ENCODE results near the gene STAP1.
"Not testable (repeated sequence)": the region's sequence is repeated elsewhere in the genome, so short reads cannot be mapped to it uniquely, and the experiment has no call there.

The STAP1 gene

DNA sequence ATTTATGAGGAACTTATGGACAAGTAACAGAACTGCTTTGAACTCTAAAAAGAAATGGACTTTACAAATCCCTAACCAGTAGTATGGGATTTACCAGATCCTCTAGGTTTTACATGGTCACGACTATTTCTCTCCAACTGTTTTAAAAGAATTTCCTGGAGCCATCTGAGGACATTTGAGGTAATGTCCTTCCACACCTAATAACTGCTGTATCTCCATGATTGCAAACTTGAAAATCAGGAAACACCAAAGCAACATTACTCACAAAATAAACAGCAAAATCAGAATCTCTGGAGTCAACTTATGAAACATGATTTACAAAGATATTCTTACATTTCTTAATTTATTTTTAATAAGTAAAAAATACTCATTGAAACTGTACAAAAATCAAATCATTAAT, 58.0 kb downstream of the STAP1 start:
- no peak for DNase-seq (ENCODE audit: low read depth, low spot score)

DNA sequence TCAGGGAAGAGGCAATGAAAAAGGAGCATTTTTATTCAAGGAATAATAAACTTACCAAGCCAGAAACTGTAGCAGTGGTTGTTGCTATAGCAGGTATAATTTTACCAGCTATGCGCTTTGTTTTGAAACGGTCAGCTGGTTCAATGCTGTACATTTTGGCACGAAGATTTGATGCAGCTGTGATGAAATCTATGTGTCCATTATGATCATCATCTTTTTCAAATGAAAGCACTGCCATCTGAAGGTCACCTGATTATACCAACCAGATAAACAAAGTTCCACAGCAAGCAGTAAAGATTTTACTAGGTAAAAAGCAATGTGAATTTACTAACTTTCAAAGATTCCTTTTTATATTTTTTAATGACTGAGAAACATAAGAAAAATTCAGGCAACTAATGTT, 66.4 kb downstream of the STAP1 start:
- DNase-seq (ENCODE audit: low read depth, low spot score) = no peak

DNA sequence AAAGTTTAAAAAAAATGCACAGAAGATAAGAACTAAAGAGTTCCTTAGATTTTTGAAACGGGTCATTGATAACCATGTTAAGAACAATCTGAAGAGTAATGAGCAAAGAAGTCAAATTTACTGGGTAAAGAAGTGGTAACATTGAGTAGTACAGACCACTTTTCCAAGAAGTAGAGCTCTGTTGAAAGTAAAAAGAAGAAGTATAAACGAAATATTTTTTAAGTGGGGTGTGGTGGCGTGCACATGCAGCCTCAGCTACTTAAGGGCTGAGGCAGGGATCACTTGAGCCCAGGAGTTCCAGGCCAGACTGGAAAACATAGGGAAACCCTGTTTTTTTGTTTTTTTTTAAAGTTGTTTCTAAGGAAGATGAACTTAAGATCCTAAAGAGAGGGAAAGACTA, 74.0 kb downstream of the STAP1 start:
- no peak for DNase-seq (ENCODE audit: low read depth, low spot score)

DNA sequence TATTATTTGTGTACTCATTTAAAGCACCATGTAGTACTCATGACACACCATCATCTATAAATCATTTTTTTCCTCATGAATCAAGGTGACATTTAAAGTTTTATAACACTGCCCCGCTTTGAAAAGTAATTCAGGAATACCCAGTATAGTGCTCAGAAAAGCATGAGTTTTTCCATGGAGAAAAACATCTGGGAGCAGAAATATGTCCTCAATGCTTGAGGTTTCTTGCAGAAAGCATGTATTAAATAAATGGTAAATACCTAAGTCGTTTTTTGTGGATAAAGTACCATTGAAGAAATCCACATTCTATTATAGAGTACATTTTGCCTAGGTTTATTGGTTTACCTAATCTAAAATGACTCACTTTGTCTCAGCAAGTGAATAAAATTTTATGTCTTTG, 76.2 kb downstream of the STAP1 start:
- no peak for DNase-seq (ENCODE audit: low read depth, low spot score)

DNA sequence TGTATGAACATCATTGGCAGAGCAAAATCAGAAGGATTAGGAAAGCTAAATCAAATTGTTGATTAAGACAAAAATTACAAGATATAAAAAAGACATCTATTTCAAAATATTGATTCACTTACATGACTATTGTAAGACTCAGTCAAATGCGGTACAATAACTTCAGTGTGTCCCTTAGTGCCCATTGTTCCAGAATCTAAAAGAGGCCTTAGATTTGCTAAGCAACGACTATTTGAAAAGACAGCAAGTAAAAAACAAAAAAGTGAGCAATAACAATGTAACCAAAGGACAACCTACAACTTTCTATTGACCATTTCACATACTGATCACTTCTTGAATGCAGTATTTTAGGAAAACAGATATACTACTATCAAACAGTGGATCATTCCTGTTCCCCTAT, 76.8 kb downstream of the STAP1 start:
- DNase-seq (ENCODE audit: low read depth, low spot score) = no peak

DNA sequence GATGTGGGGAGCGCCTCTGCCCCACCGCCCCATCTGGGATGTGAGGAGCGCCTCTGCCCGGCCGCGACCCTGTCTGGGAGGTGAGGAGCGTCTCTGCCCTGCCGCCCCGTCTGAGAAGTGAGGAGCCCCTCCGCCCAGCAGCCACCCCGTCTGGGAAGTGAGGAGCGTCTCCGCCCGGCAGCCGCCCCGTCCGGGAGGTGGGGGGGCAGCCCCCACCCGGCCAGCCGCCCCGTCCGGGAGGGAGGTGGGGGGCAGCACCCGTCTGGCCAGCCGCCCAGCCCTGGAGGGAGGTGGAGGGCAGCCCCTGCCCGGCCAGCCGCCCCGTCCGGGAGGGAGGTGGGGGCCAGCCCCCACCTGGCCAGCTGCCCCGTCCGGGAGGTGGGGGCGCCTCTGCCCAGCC, 78.5 kb downstream of the STAP1 start:
- not testable (repeated sequence) for DNase-seq (ENCODE audit: low read depth, low spot score)

DNA sequence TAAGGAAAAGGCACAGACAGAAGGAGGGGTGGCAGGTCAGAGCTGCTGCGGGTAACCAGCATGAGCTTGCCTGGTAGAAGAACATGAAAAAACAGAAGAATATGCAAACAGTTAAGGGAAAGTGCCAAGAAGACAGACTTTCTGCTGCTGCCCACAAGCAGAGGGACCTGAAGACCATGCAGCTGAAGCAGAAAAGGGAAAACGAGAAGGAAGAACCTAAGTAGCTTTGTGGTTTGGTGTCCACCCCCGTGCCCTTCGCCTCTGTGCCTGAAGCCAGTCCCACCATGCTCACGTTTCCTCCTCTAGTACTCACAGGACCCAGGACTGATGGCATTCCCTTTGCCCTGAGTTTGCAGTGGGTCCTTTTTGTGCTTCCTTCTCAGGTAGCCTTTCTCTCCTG, 79.6 kb downstream of the STAP1 start:
- no peak for DNase-seq (ENCODE audit: low read depth, low spot score)

DNA sequence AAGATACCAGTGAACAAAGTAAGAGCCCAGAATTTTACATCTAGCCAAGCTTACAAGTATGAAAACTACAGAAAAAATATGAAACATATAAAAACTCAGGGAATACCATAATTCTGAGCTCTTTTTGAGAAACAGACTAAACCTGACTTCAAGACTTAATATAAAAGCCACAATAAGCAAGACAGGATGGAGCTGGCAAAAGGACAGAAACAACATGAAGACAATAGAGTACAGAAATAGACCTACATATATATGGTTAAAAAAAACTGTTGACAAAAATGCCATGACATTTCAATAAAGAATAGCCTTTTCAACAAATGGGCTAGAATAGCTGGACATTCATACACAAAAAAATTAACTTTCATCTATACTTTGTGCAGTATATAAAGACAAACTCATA, 93.0 kb downstream of the STAP1 start:
- DNase-seq (ENCODE audit: low read depth, low spot score) = no peak
